GM18907 (cell line): ENCODE measurements around the gene MGAT4A.
A peak's percentile ranks its signal among the peaks of the same experiment; 100 is the strongest.
"Not testable (repeated sequence)": the region's sequence is repeated elsewhere in the genome, so short reads cannot be mapped to it uniquely, and the experiment has no call there.

ENCODE experiments used
- ATAC-seq: cut with Tn5 transposase; IDR thresholded peaks from one replicate; pipeline ENCODE4 v1.9.1; 2021; ENCODE audit warnings: mild to moderate bottlenecking, moderate library complexity; ENCODE audit not compliant: unreplicated experiment

The MGAT4A gene

DNA sequence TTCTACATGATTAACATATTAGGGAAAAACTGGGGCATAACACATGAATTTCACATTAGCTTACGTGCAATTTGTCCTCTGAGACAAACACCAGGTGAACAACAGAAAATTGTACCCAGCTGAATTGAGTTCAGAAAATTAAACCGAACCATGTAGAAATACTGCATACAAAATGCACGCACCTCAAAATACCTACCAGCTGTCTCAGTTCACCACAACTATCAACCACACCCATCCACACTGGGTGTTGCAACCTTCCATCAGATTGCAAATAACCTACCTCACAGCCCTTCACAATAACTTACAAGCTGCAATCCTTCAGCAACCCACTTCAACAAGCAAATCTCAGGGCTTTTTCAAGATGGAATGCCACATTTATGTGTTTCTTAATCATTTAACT is 66.6 kb downstream of the MGAT4A start:
- no peak for ATAC-seq

GRCh38 chr2:98663511-98664090 is 67.3 kb downstream of the MGAT4A start:
- ATAC-seq = no peak

DNA sequence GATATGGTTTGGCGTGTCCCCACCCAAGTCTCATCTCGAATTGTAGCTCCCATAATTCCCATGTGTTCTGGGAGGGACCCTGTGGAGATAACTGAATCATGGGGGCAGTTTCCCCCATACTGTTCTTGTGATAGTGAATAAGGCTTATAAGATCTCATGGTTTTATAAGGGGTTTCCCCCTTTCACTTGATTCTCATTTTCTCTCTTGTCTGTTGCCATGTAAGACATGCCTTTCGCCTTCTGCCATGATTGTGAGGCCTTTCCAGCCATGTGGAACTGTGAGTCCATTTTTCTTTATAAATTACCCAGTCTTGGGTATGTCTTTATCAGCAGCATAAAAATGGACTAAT is 71.5 kb downstream of the MGAT4A start:
- not testable (repeated sequence) for ATAC-seq

GRCh38 chr2:98658816-98659490 is 72.0 kb downstream of the MGAT4A start:
- ATAC-seq = no peak

DNA sequence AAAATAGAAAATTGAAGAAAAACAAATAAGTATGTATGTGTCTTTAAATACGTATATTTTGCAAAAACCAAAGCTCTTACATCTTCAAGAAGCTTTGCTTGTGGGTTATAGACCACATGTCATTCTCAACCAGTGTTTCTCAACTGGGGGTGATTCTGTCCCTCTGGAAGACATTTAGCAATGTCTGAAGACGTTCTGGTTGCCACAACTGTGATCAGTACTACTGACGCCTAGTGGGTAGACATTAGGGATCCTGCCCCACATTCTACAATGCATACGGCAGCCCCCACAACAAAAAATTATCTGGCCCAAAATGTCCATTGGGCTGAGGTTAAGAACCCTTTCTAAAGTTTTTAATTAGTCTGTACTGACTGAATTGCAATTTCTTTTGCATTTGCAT is 74.1 kb downstream of the MGAT4A start:
- no peak for ATAC-seq

DNA sequence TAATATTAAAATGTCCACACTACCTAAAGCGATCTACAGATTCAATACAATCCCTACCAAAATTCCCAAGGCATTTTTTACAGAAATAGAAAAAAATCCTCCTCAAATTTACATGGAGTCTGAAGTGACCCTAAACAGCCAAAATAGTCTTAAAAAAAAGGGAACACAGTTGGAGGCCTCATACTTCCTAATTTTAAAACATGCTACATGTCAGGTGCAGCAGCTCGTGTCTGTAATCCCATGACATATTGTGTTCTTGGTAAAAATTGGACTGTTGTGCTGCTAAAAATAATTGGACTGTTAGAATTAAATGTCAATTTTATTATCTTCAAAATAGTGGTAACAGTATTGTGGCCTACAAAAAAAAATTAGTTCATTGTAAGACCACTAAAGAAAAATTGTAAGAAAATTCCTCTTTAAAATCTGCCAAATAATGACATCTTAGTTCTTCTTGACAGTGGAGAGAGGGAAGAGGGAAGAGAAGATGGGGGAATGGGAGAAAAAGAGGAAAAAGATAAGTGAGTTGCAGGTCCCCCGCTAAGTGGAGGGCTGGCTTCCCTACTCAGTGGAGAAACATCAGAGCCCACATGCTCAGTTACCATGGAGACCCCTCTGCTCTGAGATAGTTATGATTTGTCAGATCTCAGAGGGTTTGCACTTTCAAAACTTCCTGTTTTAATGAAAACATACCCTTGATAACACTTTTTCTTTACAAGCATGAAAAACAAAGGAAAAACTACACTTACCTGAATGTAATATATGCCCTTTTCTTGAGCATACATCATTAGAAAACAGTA is 76.0 kb downstream of the MGAT4A start:
- no peak for ATAC-seq

- no peak for ATAC-seq
These were observed 79.9 kb downstream of the MGAT4A start for GRCh38 chr2:98650998-98651397.

DNA sequence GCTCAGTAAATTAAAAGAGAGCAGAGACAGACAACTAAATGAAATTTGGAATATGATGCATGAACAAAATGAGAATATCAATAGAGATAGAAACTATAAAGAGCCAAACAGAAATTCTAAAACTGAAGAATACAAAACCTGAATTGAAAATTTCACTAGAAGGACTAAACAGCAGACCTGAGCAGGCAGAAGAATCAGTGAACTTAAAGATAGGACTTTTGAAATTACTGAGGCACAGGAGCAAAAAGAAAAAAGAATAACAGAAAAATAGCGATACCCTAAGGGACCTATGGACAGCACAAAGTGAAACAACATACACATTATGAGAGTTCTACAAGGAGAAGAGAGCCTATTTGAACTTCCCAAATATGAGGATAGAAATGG is 80.9 kb downstream of the MGAT4A start:
- no peak for ATAC-seq

DNA sequence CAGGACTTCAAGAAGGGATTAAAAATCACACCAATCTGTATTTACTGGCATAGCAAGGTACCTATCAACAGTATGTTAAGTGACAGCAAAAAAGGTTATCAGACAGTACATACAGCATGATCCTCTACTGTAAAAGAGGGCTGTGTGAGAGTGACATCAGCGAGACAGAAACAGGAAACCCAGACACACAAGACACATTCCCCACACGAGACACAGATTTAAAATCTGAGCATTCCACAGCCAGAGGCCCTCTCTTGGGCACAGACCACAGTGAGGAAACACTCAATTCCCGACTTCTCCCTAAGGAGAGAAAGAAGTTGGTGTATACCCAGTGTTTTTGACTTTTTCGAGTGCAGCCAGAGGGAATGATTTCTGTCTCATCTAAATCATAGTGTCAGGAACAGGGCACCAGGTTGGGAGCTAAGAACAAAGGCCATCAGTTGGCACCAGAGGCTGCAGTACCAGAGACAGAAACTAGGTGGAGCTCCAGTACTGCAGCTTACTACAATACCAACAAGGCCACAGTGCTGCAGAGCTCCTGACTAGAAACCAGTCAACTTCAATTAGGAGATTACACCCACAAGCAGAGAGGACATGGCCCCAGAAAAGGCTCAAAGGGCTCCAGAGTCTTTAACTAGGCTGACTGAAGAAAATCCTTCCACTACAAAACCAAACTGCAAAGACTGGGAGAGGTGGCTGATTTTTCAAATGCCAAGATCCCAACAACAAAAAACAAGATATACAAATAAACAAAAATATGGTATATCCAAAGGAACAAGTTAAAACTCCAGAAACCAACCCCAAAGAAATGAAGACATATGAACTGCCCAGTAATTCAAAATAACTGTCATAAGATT is 81.6 kb downstream of the MGAT4A start:
- peak; percentile 68 for ATAC-seq

DNA sequence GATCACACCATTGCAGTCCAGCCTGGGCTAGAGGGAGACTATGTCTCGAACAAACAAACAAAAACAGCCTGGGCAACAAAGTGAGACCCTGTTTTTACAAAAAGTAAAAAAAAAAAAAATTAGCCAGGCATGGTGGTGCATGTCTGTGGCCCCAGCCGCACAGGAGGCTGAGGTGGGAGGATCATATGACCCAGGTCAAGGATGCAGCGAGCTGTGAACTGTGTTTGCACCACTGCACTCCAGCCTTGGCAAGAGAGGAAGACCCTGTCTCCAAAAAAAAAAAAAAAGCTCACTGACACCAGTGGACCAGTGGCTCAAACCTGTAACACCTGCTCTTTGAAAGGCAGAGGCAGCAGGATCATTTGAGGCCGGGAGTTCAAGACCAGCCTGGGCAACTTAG is 82.5 kb downstream of the MGAT4A start:
- ATAC-seq = no peak

DNA sequence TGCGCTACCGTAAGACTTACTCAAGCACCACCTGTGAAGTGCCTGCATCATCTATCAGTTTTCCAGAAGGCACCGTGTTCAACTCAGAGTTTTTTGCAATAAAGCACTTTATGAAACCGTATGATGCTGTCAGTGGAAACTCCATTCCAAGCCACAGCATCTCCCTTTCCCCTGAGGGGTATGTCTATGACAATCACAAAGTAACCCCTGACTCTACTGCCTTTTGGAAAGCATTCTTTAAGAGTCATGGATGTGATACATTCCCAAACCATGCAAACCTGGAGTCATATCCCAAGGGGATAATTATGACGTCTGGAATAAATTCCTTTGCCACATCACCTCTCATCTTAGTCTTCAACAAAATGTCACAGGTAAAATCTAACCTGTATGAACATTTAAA is 83.3 kb downstream of the MGAT4A start:
- no peak for ATAC-seq

DNA sequence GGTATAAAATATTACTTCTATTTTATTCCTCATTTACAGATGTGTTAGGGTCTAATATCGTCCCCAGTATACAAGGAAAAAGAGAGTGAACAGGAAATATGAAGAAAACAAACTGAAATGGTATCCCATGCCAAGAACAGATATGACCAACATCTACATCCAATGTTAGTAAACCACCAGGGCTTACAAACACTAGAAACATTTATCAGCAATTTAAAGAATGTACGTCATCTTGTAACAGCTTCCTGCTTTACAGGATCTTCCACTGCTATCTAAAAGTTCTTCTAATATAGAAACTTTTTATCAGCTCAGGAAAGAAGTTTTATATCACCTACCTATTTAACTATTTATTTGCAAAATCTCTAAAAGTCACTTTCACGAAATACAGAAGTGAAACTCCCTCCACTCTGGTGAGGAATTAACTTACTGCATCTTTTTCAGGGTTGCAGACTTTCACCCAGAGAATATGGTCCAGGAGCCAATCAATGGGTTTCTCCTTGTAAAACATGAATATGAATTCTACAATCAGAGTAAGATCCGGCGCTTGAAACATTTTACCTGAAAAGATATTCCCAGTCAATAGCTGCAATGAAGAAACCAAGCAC is 87.3 kb downstream of the MGAT4A start:
- no peak for ATAC-seq

GRCh38 chr2:98637401-98638147 is 93.4 kb downstream of the MGAT4A start:
- peak; percentile 89 for ATAC-seq

GRCh38 chr2:98634406-98635092 is 96.4 kb downstream of the MGAT4A start:
- ATAC-seq = no peak

DNA sequence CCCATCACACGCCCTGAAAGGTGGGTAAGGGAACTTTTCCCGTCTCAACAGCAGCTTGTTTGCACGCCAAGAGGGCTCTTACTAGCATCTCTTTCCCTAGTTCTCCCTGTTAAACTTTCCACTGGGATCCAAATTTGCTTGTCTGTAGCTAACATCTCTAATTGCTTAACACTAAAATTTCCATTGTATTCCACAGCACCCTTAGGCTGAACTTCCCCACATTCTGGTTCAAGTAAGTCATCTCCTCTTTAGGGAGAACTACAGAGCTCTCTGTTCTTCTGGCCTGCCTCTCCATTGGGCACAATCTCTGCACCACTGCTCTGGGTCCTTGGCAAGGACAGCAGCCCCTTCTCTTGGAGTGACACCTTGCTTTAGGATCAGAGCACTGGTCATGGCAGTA is 98.6 kb downstream of the MGAT4A start:
- no peak for ATAC-seq

- ATAC-seq = no peak
These were observed 107.3 kb downstream of the MGAT4A start for GRCh38 chr2:98623657-98624056.

GRCh38 chr2:98617149-98617548 is 113.8 kb downstream of the MGAT4A start:
- no peak for ATAC-seq

DNA sequence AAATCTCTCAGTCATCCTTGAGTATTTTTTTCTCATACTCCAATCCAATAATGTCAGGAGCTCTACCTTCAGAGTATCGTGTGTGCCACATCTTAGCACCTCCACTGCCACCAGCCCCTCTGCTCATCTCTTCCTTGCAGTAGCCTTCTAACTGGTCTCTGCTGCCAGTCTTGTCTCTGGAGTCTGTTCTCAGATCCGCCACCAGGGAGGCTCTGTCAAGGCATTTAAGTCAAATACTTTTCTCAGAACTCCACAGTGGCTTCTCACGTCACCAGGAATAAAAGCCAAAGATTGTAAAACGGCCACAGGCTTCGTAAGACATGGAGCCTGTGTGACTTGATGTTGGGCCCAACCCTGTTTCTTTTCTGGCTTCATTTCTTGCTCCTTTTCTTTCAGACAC is 115.5 kb downstream of the MGAT4A start:
- no peak for ATAC-seq

GRCh38 chr2:98614024-98614739 is 116.8 kb downstream of the MGAT4A start:
- no peak for ATAC-seq
